HG03432 (cell line): ENCODE measurements around the gene RUNX1.

ENCODE experiments used
- ATAC-seq: cut with Tn5 transposase; IDR thresholded peaks from one replicate; pipeline ENCODE4 v1.9.1; 2021; ENCODE audit warnings: mild to moderate bottlenecking, moderate library complexity; ENCODE audit not compliant: unreplicated experiment

Gene RUNX1

GRCh38 chr21:34766862-34767261 lies 282.2 kb downstream of the RUNX1 start:
- ATAC-seq = no peak

GRCh38 chr21:34765619-34766018 lies 283.5 kb downstream of the RUNX1 start:
- ATAC-seq = no peak

GRCh38 chr21:34764715-34765284 lies 284.3 kb downstream of the RUNX1 start:
- no peak for ATAC-seq

GRCh38 chr21:34762786-34763185 lies 286.3 kb downstream of the RUNX1 start:
- no peak for ATAC-seq

GRCh38 chr21:34761758-34762330 lies 287.3 kb downstream of the RUNX1 start:
- ATAC-seq = no peak

- ATAC-seq = no peak
Measured at GRCh38 chr21:34754690-34755647, 294.1 kb downstream of the RUNX1 start.

GRCh38 chr21:34748862-34749261 lies 300.2 kb downstream of the RUNX1 start:
- no peak for ATAC-seq

- peak; percentile 64 for ATAC-seq
Measured at GRCh38 chr21:34745557-34746255, 303.4 kb downstream of the RUNX1 start.

GRCh38 chr21:34744801-34745200 lies 304.3 kb downstream of the RUNX1 start:
- no peak for ATAC-seq

- no peak for ATAC-seq
Measured at GRCh38 chr21:34743831-34744230, 305.3 kb downstream of the RUNX1 start.

- ATAC-seq = no peak
Measured at GRCh38 chr21:34743285-34743684, 305.8 kb downstream of the RUNX1 start.

- ATAC-seq = no peak
Measured at GRCh38 chr21:34740198-34740597, 308.9 kb downstream of the RUNX1 start.
